OCI-LY3 (cell line): ENCODE results near the gene TCF12.

Source experiments
- EZH2phosphoT487 ChIP-seq: fragments of 200-600 bp; shearing (Covaris generic); IDR thresholded peaks from 2 replicates; pipeline ENCODE4 v1.6.1; 2018; ENCODE audit warnings: antibody characterized with exemption, mixed run types, low read depth
- TF ChIP-seq, protein P1 (sequence below): fragments of 200-600, 300-600 bp; sonication (generic); IDR thresholded peaks from 2 replicates; pipeline ENCODE4 v1.5.1; 2014; ENCODE audit warnings: antibody characterized with exemption, low read length, low read depth

DNA sequence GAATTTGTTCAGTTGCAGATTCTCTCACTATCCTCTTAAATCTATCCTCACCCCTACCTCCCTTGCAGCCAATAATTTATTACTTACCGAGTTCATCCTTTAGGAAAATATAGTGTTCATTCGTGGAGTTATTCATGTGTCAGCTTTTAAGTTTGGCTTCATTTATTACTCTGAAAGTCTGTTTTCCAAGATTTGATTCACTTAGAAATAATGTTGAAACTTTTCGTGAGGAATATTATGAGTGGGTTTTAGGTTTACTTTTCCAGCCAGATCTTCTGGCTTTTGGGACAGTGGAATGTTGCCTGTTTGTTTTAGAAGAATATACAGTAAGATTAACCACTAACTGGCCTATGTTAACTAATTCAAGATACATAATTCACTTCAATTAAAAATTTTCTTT lies 296.9 kb downstream of the TCF12 start:
- TF ChIP-seq, protein P1, sequence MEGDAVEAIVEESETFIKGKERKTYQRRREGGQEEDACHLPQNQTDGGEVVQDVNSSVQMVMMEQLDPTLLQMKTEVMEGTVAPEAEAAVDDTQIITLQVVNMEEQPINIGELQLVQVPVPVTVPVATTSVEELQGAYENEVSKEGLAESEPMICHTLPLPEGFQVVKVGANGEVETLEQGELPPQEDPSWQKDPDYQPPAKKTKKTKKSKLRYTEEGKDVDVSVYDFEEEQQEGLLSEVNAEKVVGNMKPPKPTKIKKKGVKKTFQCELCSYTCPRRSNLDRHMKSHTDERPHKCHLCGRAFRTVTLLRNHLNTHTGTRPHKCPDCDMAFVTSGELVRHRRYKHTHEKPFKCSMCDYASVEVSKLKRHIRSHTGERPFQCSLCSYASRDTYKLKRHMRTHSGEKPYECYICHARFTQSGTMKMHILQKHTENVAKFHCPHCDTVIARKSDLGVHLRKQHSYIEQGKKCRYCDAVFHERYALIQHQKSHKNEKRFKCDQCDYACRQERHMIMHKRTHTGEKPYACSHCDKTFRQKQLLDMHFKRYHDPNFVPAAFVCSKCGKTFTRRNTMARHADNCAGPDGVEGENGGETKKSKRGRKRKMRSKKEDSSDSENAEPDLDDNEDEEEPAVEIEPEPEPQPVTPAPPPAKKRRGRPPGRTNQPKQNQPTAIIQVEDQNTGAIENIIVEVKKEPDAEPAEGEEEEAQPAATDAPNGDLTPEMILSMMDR = no peak
- TF ChIP-seq EZH2phosphoT487 = no peak
